Stimulated activated naive CD4-positive, alpha-beta T cell treated with Interleukin-2 at 50 U/mL for 16 hours (primary cell): ENCODE results near the gene KHDC4.
"Not testable (repeated sequence)": the region's sequence is repeated elsewhere in the genome, so short reads cannot be mapped to it uniquely, and the experiment has no call there.

Source experiments
- DNase-seq: peaks from one replicate; lab custom pipeline; 2025; lab: John Stamatoyannopoulos, UW

KHDC4 gene

GRCh38 chr1:155940993-155941844 is 7.0 kb upstream of the KHDC4 start, which contains the start of gene RXFP4:
RXFP4 (plus strand) TSS chr1:155941638; CDS start chr1:155941710, 72 bp downstream.
- DNase-seq, result no peak

GRCh38 chr1:155940482-155940992 is 6.3 kb upstream of the KHDC4 start:
- DNase-seq, result no peak

- no peak for DNase-seq
Observed at GRCh38 chr1:155938220-155938627, 4.0 kb upstream of the KHDC4 start.

GRCh38 chr1:155934936-155935590 is 850 bp upstream of the KHDC4 start:
- DNase-seq, result no peak

GRCh38 chr1:155933591-155934096 is 569 bp downstream of the KHDC4 start:
- no peak for DNase-seq

GRCh38 chr1:155932487-155932886 is 1.7 kb downstream of the KHDC4 start:
- no peak for DNase-seq

GRCh38 chr1:155932081-155932480 is 2.1 kb downstream of the KHDC4 start:
- no peak for DNase-seq

GRCh38 chr1:155931332-155932038 is 2.7 kb downstream of the KHDC4 start:
- DNase-seq, result no peak

- DNase-seq, result not testable (repeated sequence)
Observed at GRCh38 chr1:155930725-155931124, 3.5 kb downstream of the KHDC4 start.

- DNase-seq, result no peak
Observed at GRCh38 chr1:155929057-155929456, 5.2 kb downstream of the KHDC4 start.

GRCh38 chr1:155925506-155925905 is 8.7 kb downstream of the KHDC4 start:
- DNase-seq, result no peak

GRCh38 chr1:155920717-155921116 is 13.5 kb downstream of the KHDC4 start:
- DNase-seq, result no peak

- no peak for DNase-seq
Observed at GRCh38 chr1:155919801-155920200, 14.4 kb downstream of the KHDC4 start.

GRCh38 chr1:155918660-155919059 is 15.6 kb downstream of the KHDC4 start:
- DNase-seq, result no peak

GRCh38 chr1:155913969-155914757 is 20.1 kb downstream of the KHDC4 start:
- DNase-seq, result no peak

GRCh38 chr1:155912056-155912536 is 22.1 kb downstream of the KHDC4 start:
- no peak for DNase-seq

- DNase-seq, result peak; percentile 80
Observed at GRCh38 chr1:155911156-155912055, 22.8 kb downstream of the KHDC4 start, which contains the start of gene RIT1. RIT1 (minus strand) TSS chr1:155911349; CDS start chr1:155910761, 588 bp downstream.

- DNase-seq, result no peak
Observed at GRCh38 chr1:155910621-155911121, 23.5 kb downstream of the KHDC4 start.

GRCh38 chr1:155909894-155910293 is 24.3 kb downstream of the KHDC4 start:
- no peak for DNase-seq

- no peak for DNase-seq
Observed at GRCh38 chr1:155904261-155904660, 30.0 kb downstream of the KHDC4 start.
